K562 (cell line): ENCODE results near the gene RNF141. TPM values are rescaled to one million over a fixed set of nuclear protein-coding genes. Genes with fewer than 3 reads are reported as not detected.

Experiments
- ATAC-seq: fragments of 200-7000 bp; cut with Tn5 transposase; 3 replicates; pipeline ENCODE4 v1.9.1; 2020; ENCODE audit warnings: moderate library complexity
- BruUV-seq: library from RNA; stranded (reverse); fragments of 400-500 nt; replicated peaks from 2 replicates; lab custom pipeline; 2021; lab: Mats Ljungman, UMichigan
- CTCF ChIA-PET: fragments of 300-600 bp; formaldehyde crosslinking; extraction: SDS; loops from one replicate; lab custom pipeline; 2021; ENCODE audit warnings: low intra/inter-chr PET ratio; lab: Yijun Ruan, JAX
- POLR2A ChIA-PET: fragments of 300-600, 350-650 bp; sonication (Branson Sonifier 250); formaldehyde crosslinking; extraction: SDS; loops from one replicate; lab custom pipeline; 2021; ENCODE audit warnings: antibody characterized with exemption, inconsistent platforms; lab: Yijun Ruan, JAX
- DNase-seq, 4 experiments: peaks; one replicate each; pipeline versions ENCODE4 v3.0.0 to v3.0.0-alpha.2; 2011 to 2018; ENCODE audit warnings: low spot score in 3 of 4, mixed read lengths in 3 of 4; ENCODE audit errors: extremely low read depth in 1 of 4
- FAIRE-seq: peaks from 2 replicates; lab custom pipeline; 2011; peaks lifted over from hg19 to GRCh38; lab: Jason Lieb, UNC
- H2AFZ ChIP-seq: 2 replicates; pipeline ENCODE4 v1.6.0; 2011; ENCODE audit warnings: low read depth, low read length, control low read depth, inconsistent platforms
- H3K27ac ChIP-seq: fragments of 200-600 bp; 3 replicates; pipeline ENCODE4 v1.8.0; 2011; ENCODE audit warnings: low read depth, mild to moderate bottlenecking, control low read depth, inconsistent platforms, low read length, moderate library complexity, mixed read lengths; ENCODE audit errors: extremely low read depth
- H3K27me3 ChIP-seq, 2 experiments: fragments of 300-600 bp in 1 of 2; 2 replicates in 1 of 2; 3 replicates in 1 of 2; pipeline versions ENCODE4 v1.6.0 to v1.8.0; 2011; ENCODE audit warnings: inconsistent platforms in 2 of 2, low read length in 2 of 2, mild to moderate bottlenecking in 1 of 2, mixed read lengths in 1 of 2, moderate library complexity in 1 of 2; ENCODE audit not compliant: control insufficient read depth in 2 of 2, insufficient read depth in 2 of 2
- H3K36me3 ChIP-seq: fragments of 300-600 bp; 3 replicates; pipeline ENCODE4 v1.8.0; 2011; ENCODE audit warnings: mild to moderate bottlenecking, low read length, inconsistent platforms; ENCODE audit not compliant: control insufficient read depth, insufficient read depth
- H3K4me1 ChIP-seq, 2 experiments: fragments of 200-600 bp in 1 of 2; replicated peaks in 1 of 2; 2 replicates in 1 of 2; 3 replicates in 1 of 2; pipeline versions ENCODE4 v1.5.1 to v1.8.0; 2011; ENCODE audit warnings: inconsistent platforms in 2 of 2, low read length in 2 of 2, mild to moderate bottlenecking in 1 of 2, mixed read lengths in 1 of 2, moderate library complexity in 1 of 2; ENCODE audit not compliant: control insufficient read depth in 2 of 2, insufficient read depth in 2 of 2
- H3K4me2 ChIP-seq: 2 replicates; pipeline ENCODE4 v1.6.1; 2011; ENCODE audit warnings: low read length, control low read depth, inconsistent platforms, mixed read lengths; ENCODE audit not compliant: insufficient read depth
- H3K4me3 ChIP-seq: fragments of 200-600 bp; sonication (generic), shearing (Covaris generic); 2 replicates; pipeline ENCODE4 v1.5.1; 2016; ENCODE audit warnings: control low read depth, inconsistent platforms
- H3K79me2 ChIP-seq: fragments of 200-600 bp; 3 replicates; pipeline ENCODE4 v1.8.0; 2011; ENCODE audit warnings: low read length, inconsistent platforms; ENCODE audit not compliant: control insufficient read depth, insufficient read depth
- H3K9ac ChIP-seq, 2 experiments: 2 replicates each; pipeline versions ENCODE4 v1.6.0 to v1.6.1; 2011; ENCODE audit warnings: low read depth in 2 of 2, low read length in 2 of 2, control low read depth in 1 of 2, inconsistent platforms in 1 of 2, mild to moderate bottlenecking in 1 of 2, mixed read lengths in 1 of 2; ENCODE audit not compliant: insufficient read depth in 1 of 2
- H3K9me1 ChIP-seq: one replicate; pipeline ENCODE4 v1.6.0; 2011; ENCODE audit warnings: inconsistent platforms, mild to moderate bottlenecking, low read length, moderate library complexity; ENCODE audit not compliant: control insufficient read depth, insufficient read depth
- H3K9me3 ChIP-seq: replicated peaks from 2 replicates; pipeline ENCODE4 v1.5.1; 2011; ENCODE audit warnings: low read depth, low read length, inconsistent platforms; ENCODE audit not compliant: control insufficient read depth, insufficient read depth
- H4K20me1 ChIP-seq: replicated peaks from 2 replicates; pipeline ENCODE4 v1.6.1; 2011; ENCODE audit warnings: low read length, inconsistent platforms, mixed read lengths; ENCODE audit not compliant: control insufficient read depth, insufficient read depth
- ARID3B ChIP-seq: fragments of 250-450 bp; sonication (Bioruptor Pico); IDR thresholded peaks from 2 replicates; pipeline ENCODE4 v1.4.0; 2020; ENCODE audit warnings: borderline replicate concordance
- CBFA2T3 ChIP-seq: fragments of 450-650 bp; IDR thresholded peaks from 2 replicates; pipeline ENCODE4 v1.6.1; 2017
- EHMT2 ChIP-seq: fragments of 450-650 bp; IDR thresholded peaks from 2 replicates; pipeline ENCODE4 v1.6.1; 2018; ENCODE audit warnings: antibody characterized with exemption
- EWSR1 ChIP-seq: fragments of 450-650 bp; IDR thresholded peaks from 2 replicates; pipeline ENCODE4 v1.6.1; 2018; ENCODE audit warnings: borderline replicate concordance, mild to moderate bottlenecking, low read depth, moderate library complexity; ENCODE audit not compliant: partially characterized antibody
- HDAC2 ChIP-seq: fragments of 450-650 bp; IDR thresholded peaks from 2 replicates; pipeline ENCODE4 v1.6.1; 2016; ENCODE audit warnings: mild to moderate bottlenecking
- HMGN3 ChIP-seq: IDR thresholded peaks from 2 replicates; pipeline ENCODE4 v1.6.1; 2011; ENCODE audit warnings: borderline replicate concordance, low read depth, mild to moderate bottlenecking, mixed read lengths, low read length; ENCODE audit not compliant: insufficient read length; ENCODE audit errors: extremely low read depth
- IFI16 ChIP-seq: fragments of 250-450 bp; sonication (Bioruptor Pico); IDR thresholded peaks from 2 replicates; pipeline ENCODE4 v2.1.2; 2022; ENCODE audit warnings: mild to moderate bottlenecking, inconsistent platforms
- LEF1 ChIP-seq: fragments of 450-650 bp; IDR thresholded peaks from 2 replicates; pipeline ENCODE4 v1.6.1; 2016; ENCODE audit warnings: mild to moderate bottlenecking
- SAFB2 ChIP-seq: fragments of 200-400 bp; formaldehyde crosslinking; IDR thresholded peaks from 2 replicates; pipeline ENCODE4 v1.6.1; 2018; ENCODE audit warnings: borderline replicate concordance, low read length, low read depth, moderate library complexity; ENCODE audit not compliant: severe bottlenecking
- SPI1 ChIP-seq: IDR thresholded peaks from 2 replicates; pipeline ENCODE4 v1.6.1; 2011; ENCODE audit warnings: low read depth, low read length, control low read depth, borderline replicate concordance
- YY1 ChIP-seq, 3 experiments: IDR thresholded peaks; 2 replicates each; pipeline ENCODE4 v1.6.1; 2011; ENCODE audit warnings: low read length in 2 of 3, mild to moderate bottlenecking in 2 of 3, moderate library complexity in 2 of 3, borderline replicate concordance in 1 of 3, control low read depth in 1 of 3, low read depth in 1 of 3; ENCODE audit not compliant: insufficient read depth in 3 of 3, insufficient replicate concordance in 2 of 3, control insufficient read depth in 1 of 3, insufficient read length in 1 of 3; ENCODE audit errors: extremely low read depth in 1 of 3
- ZBED1 ChIP-seq: IDR thresholded peaks from 2 replicates; pipeline ENCODE4 v1.6.1; 2014
- ZBTB5 ChIP-seq: fragments of 450-650 bp; IDR thresholded peaks from 2 replicates; pipeline ENCODE4 v1.6.1; 2017; ENCODE audit warnings: antibody characterized with exemption
- ZNF174 ChIP-seq: fragments of 250-450 bp; sonication (Bioruptor Pico); IDR thresholded peaks from 2 replicates; pipeline ENCODE4 v1.4.0; 2020; ENCODE audit warnings: mild to moderate bottlenecking
- ZNF41 ChIP-seq: fragments of 250-450 bp; sonication (Bioruptor Pico); conservative IDR thresholded peaks from 2 replicates; pipeline ENCODE4 v1.4.0; 2020; ENCODE audit warnings: mild to moderate bottlenecking
- ZNF551 ChIP-seq: fragments of 250-450 bp; sonication (Bioruptor Pico); IDR thresholded peaks from 2 replicates; pipeline ENCODE4 v1.5.0; 2021; ENCODE audit warnings: mild to moderate bottlenecking, moderate library complexity
- ZNF668 ChIP-seq: fragments of 250-450 bp; sonication (Bioruptor Pico); IDR thresholded peaks from 2 replicates; pipeline ENCODE4 v1.8.0; 2022; ENCODE audit warnings: mild to moderate bottlenecking, inconsistent platforms
- ZNF717 ChIP-seq: fragments of 250-450 bp; sonication (Bioruptor Pico); IDR thresholded peaks from 2 replicates; pipeline ENCODE4 v1.5.0; 2021
- in situ Hi-C: fragments of 300-500 bp; cut with MboI; formaldehyde crosslinking; loops from 4 replicates; pipeline ENCODE4 v1.15.0; 2018; ENCODE audit warnings: inconsistent platforms, mixed read lengths
- intact Hi-C: fragments of 100-400 bp; cut with micrococcal nuclease; formaldehyde crosslinking; loops from 2 replicates; pipeline ENCODE4 v1.14.2; 2022
- polyA plus RNA-seq, 8 experiments: library from polyadenylated mRNA; depleted of rRNA in 4 of 8; stranded (reverse) in 5 of 8; unstranded in 3 of 8; fragments of >200 nt; fragmentation: Nextera tagmentation in 2 of 8; fragmentation: Illumina TruSeq in 1 of 8; extraction: Ambion mirVana in 2 of 8; extraction: Trizol in 1 of 8; gene quantifications; 2 replicates each; pipeline versions ENCODE4 v1.2.1 to v1.2.3, GENCODE V29; 2011 to 2014; ENCODE audit warnings: inconsistent platforms in 1 of 8, missing spikeins in 1 of 8
- total RNA-seq, 7 experiments: library from RNA; depleted of rRNA in 6 of 7; stranded (reverse); fragments of >200 nt in 6 of 7; fragmentation: Illumina TruSeq in 2 of 7; extraction: Trizol in 2 of 7; gene quantifications; 2 replicates each; pipeline versions ENCODE4 v1.2.1 to v1.2.3, GENCODE V29; 2011 to 2021; ENCODE audit warnings: low replicate concordance in 1 of 7
- TF ChIP-seq, protein P1 (sequence below): sonication (generic); formaldehyde crosslinking; IDR thresholded peaks from 2 replicates; pipeline ENCODE4 v1.9.0; 2022; ENCODE audit warnings: mild to moderate bottlenecking, missing genetic modification reagents

The RNF141 gene
- total and polyA plus RNA-seq, 9 of the 15 experiments (the other 6 are each of a cell fraction or from before 2014, with no cell fraction given) = 9.7 to 51.9 (median 18.9) TPM

- TF ChIP-seq ZNF668 (no peak), ZNF41 (CRISPR knock-in tag) (no peak), ZNF551 (CRISPR knock-in tag) (no peak), EWSR1 (no peak), ZNF174 (CRISPR knock-in tag) (no peak), HMGN3 (no peak), SAFB2 (no peak)
Measured at GRCh38 chr11:10538924-10539323, 2.1 kb downstream of the RNF141 start (continued).

DNA sequence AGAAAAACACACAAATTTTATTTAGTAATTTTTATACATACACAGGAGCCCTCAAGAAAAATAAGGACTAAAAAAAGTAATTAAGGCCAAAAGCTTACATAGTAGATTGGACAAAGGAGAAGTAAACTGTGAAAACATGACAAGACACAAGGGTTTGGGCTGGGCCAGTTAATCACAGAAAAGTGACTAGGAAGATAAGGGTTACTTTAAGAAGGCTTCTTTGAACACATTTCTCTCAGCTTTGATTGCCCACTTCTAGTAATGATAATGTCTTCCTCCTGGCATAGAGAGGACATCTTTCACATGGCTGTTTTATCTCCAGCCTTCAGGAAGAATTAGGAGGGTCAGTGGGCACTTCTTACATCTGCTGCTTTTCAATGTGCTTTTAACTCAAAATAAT lies 3.4 kb downstream of the RNF141 start:
- in situ Hi-C loops = no loop called here
- ChIA-PET POLR2A (interaction anchor here (0.8 to 1.1 kb wide), 2 partner anchors 21 to 26 kb away, joined by 3 read pairs; no protein-coding TSS in a partner anchor), CTCF (no interaction called here)
- intact Hi-C loops = loop anchor here (5.0 kb wide), 1 partner anchor 80 kb away; the partner anchor contains the start of gene AMPD3
- FAIRE-seq = no peak
- no peak for ATAC-seq
- Histone ChIP-seq H3K9me1 (no peaks in the 10 kb centered on the region), H3K27ac (no peak overlapping the region), H4K20me1 (no peaks in the 10 kb centered on the region), H3K9ac (no peak overlapping the region), H3K27me3 (no peaks in the 10 kb centered on the region), H3K4me3 (no peak overlapping the region), H3K4me1 (peaks cover 11% of the 10 kb centered on the region in 2 experiments; a peak in 4 of 5 replicates), H2AFZ (no peak overlapping the region), H3K4me2 (no peak overlapping the region), H3K79me2 (peaks cover 15% of the 10 kb centered on the region), H3K36me3 (peaks cover 11% of the 10 kb centered on the region; the same call in 2 of the 3 replicates), H3K9me3 (no peaks in the 10 kb centered on the region)
- BruUV-seq = no TSS peak
- peak in 1 of 4 experiments; percentile 30 for DNase-seq
- no peak for TF ChIP-seq LEF1
- TF ChIP-seq, protein P1, sequence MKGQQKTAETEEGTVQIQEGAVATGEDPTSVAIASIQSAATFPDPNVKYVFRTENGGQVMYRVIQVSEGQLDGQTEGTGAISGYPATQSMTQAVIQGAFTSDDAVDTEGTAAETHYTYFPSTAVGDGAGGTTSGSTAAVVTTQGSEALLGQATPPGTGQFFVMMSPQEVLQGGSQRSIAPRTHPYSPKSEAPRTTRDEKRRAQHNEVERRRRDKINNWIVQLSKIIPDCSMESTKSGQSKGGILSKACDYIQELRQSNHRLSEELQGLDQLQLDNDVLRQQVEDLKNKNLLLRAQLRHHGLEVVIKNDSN (CRISPR knock-in tag) = no peak
- TF ChIP-seq CBFA2T3 = 0 out of 2 replicates have a peak, but pooled peaks have one; percentile 21
- no peak for TF ChIP-seq EHMT2
- no peak for TF ChIP-seq ZBED1
- no peak for TF ChIP-seq ZNF717
- TF ChIP-seq ARID3B (CRISPR knock-in tag) = no peak
- TF ChIP-seq SPI1 = no peak
- TF ChIP-seq HDAC2 = no peak
- TF ChIP-seq YY1 (IDR thresholded peaks at IDR 0.05; ENCODE audit: borderline replicate concordance in 1 of 3, control insufficient read depth in 1 of 3, extremely low read depth in 1 of 3, insufficient read depth in 3 of 3, insufficient read length in 1 of 3, insufficient replicate concordance in 2 of 3, low read depth in 1 of 3, low read length in 2 of 3) = no peak
- TF ChIP-seq ZBTB5 = no peak
- no peak for TF ChIP-seq IFI16 (CRISPR knock-in tag)
